AG08396 (cell line): ENCODE measurements around the gene EHMT1.
"Not testable (repeated sequence)": the region's sequence is repeated elsewhere in the genome, so short reads cannot be mapped to it uniquely, and the experiment has no call there.

Source experiments
- DNase-seq: peaks from one replicate; pipeline ENCODE4 v3.0.0; 2012; ENCODE audit warnings: low spot score, mixed read lengths

Gene EHMT1

DNA sequence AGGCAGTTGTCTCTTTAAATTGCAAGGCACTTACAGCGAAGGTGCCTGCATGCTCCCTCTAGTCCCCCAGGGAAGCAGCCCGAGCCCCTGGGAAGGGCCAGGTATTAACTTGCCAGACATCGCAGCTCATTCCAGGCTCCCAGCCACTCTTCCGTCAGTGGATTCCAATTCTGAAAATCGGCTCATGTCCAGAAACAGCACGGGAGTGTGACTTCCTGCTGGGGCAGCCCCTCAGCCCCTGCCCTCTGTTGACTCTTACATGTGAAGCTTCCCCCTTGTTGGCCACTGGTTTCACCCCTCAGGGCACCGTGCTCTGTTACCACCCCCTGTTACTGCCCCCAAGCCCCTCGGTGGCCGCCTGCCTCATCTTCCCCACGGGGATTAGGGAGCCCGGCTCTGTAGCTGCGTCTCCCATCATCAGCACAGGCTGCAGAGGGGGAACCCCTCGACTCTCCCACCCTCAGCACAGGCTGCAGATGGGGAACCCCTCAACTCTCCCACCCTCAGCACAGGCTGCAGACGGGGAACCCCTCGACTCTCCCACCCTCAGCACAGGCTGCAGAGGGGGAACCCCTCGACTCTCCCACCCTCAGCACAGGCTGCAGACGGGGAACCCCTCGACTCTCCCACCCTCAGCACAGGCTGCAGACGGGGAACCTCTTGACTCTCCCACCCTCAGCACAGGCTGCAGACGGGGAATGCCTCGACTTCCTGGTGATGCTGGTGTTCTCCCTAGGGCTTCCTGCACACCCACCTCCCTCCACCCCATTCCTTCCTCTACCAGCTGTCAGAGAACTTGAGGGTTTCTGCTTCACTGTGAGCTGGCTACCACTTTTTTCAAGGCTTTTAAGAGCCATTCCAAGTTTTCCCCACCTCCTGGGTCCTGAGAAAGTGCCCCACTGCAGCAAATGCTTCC lies 247.7 kb downstream of the EHMT1 start:
- no peak for DNase-seq

DNA sequence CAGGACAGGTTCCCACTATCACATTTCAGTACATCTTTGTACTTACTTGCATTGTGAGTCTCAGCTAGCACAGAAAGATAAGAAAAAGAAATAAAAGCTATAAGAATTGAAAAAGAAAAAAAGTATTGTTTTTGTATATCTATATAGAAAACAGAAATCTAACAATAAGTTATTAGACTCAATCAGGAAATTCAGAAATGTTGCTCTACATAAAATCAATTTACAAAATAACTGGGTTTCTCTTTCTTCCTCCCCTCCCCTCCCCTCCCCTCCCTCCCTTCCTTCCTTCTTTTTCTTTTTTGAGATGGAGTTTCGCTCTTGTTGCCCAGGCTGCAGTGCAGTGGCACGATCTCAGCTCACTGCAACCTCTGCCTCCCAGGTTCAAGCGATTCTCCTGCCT lies 251.6 kb downstream of the EHMT1 start:
- DNase-seq = no peak

DNA sequence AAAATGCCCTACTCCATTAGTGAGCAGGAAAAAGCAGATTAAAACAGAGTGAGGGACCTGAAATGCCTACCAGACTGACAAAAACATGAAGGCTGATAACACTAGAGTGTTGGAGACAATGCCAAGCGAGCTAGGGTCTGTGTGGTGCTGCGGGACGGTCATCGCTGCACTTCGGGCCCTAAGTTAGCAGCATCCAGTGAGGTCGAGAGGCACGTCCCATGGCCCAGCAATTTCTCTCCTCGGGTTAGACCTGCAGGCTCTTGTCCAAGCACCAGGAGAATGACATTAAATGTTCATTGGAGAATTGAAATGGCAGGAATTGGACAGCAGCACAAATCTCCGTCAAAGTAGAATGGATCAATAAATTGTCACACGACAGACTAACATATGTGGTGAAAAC lies 253.5 kb downstream of the EHMT1 start:
- no peak for DNase-seq

DNA sequence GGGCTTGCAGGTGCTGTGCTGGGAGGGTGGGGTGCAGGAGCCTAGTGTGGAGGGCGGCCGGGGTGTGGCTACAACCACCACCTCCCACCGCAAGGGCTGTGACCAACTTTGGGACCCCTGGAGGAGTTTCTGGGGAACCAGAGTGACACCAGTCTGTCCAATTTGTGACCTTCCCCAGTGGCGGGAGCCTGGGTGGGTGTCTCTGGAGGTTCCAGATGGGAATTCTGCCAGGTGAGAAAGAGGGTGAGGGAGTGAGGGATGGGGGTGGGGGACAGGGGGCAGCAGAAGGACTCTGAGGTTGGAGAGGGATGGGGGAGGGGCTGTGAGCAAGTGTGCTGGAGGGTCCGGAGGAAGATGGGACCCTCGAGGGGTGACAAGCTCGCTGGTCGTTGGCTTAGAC lies 254.6 kb downstream of the EHMT1 start:
- no peak for DNase-seq

DNA sequence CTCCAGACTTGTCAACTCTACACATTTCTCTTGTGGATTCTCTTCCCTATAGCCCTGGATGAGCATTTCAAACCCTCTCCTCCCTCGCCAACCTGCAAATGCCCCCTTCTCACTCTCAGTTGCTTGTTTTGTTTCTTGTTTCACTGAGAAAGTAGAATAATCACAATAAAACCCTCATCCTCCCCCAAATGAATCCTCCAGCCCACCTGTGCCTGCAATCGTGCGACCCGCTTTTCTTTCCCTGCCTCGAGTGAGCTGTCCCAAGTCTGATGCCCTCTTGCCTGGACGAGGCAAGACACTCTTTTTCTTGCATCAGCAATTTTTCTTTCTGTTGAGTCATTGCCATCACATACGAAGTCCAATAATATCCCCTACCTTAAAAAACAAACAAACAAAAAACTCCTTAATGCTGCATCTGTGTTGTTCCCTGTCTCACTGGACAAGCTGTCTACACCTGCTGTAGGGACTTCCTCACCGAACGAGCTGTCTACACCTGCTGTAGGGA lies 255.1 kb downstream of the EHMT1 start:
- no peak for DNase-seq

DNA sequence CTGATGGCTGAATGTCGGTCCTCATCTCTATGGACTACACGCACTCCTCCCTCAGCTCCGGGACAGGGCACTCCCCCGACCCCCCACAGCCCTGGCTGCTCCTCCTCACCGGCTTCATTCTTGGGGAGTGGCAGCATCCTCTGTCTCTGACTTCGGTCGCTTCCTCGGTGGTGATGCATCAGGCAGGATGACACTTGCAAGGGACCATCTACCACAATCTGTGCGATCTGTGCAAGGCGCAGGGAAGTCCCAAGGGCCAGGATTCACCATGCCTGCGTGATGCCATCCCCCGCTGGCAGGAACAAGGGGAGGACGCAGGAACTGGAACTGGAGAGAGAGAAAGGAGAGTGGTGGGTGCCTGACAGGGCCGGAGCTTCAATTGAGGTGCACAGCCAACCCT lies 256.5 kb downstream of the EHMT1 start:
- no peak for DNase-seq

DNA sequence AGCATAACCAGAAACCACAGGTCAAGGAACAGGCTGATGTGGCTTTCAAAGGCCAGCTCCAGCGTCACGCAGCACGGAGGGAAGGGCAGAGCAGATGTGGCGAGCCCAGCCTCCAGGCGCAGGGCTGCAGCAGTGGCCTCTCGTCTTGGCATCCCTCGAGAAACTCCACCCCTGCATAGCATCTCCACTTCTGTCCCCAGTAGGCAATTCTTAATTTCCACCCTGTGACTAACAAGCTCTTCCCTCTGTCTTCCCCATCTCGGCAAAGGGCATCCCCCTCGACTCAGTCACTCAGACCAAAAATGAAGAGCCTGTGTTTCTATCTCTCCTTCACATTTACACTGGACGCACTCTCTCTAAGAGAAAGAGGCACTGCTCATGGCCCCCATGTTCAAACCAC lies 257.0 kb downstream of the EHMT1 start:
- DNase-seq = no peak

DNA sequence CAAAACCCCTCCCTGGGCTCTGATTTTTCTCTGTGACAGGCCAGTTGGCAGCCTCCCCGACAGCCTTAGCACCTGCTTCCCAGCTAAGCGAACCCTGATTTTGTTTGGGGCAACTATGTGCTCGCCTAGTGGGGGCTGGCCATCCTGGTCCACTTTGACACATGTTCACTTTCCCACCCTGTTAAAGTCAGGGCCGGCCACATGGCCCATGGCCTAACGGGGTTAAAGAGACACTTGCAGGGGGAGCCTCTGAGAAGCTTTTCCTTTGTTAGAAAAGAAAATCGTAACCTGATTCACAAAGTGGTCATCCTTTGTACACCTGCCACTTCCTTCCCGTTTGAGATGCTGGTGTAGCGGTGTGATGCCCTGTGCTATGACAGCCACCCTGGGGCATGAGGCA lies 257.5 kb downstream of the EHMT1 start:
- DNase-seq = no peak

DNA sequence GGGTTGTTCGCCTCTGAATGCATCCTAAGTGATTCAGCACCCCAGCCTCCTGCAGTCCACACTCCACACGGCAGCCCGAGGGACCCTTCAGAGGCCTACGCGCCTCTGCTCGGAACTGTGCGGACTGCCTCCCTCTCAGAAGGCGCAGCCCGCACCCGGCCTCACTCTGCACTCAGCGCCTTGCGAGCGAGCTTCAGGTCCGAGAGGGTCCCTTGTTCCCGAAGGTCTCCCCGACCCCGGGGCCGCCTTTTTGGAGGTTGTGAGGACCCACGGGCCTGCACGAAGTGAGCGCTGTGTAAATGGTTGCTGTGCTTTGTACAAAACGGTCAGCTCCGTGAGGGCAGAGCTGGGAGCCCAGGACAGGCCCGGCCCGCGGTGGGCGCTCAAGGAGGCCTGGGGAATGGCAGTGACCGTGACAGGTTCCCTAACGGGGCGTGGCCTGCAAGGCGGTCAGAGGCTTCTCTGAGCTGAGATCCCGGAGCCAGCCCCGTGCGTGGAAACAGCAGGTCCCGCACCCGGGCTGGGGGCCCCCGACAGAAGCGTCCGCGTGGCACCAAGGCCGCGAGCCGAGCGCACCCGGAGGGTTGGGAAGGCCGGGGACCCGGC lies 258.1 kb downstream of the EHMT1 start:
- DNase-seq = no peak

DNA sequence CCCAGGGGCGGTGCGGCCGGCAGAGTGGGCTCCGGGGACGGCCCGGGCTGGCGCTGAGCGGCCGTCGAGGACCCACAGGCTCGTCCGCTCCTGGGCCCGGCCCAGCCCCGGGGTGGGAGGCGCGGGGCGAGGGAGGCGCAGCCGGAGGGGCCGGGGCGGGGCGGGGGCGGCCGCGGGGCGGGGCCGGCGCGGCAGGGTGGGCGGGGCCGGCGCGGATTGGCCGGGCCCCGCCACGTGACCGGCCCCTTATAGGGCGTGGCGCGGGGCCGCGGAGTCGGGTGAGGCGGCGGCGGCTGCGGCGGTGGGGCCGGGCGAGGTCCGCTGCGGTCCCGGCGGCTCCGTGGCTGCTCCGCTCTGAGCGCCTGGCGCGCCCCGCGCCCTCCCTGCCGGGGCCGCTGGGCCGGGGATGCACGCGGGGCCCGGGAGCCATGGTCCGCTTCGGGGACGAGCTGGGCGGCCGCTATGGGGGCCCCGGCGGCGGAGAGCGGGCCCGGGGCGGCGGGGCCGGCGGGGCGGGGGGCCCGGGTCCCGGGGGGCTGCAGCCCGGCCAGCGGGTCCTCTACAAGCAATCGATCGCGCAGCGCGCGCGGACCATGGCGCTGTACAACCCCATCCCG lies 258.8 kb downstream of the EHMT1 start, which contains the start of gene CACNA1B:
TSS of gene CACNA1B (plus strand) at position 277 of the 617 bp plus-strand sequence. CDS start at position 429, 152 bp downstream.
- DNase-seq = not testable (repeated sequence)

DNA sequence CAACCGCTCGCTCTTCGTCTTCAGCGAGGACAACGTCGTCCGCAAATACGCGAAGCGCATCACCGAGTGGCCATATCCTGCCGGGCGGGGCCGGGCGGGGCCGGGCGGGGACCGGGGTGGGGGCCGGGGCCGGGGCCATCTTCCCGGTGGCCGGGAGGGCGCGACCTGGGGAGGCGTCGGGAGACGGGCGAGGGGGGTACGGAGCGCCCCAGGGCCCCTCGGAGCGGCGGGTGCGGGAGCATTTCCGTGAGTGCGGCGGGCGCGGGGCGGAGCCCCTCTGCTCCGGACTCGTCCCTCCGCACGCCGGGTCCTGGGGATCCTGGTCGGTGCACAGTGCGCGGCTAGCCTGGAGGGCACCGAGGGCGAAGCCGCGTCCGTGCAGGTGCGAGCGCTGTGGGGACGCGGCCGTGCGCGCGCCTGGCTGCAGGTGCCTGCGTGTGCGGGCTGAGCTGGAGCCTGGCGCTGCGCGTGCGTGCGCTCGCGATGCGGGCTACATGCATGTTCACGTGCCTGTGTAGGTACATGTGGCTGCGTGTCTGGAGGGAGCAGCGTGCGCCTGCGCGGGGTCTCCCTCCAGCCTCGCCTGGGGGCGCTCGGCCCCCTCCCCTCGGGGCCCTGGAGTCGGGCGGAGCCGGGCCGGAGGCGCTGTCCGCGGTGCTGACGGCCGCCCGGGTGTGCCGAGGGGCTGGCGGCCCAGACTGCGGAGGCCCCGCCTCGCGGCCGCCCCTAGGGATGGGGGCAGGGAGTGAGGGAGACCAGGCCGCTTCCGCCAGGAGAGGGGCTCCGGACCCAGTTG lies 259.5 kb downstream of the EHMT1 start:
- DNase-seq = peak; percentile 43

DNA sequence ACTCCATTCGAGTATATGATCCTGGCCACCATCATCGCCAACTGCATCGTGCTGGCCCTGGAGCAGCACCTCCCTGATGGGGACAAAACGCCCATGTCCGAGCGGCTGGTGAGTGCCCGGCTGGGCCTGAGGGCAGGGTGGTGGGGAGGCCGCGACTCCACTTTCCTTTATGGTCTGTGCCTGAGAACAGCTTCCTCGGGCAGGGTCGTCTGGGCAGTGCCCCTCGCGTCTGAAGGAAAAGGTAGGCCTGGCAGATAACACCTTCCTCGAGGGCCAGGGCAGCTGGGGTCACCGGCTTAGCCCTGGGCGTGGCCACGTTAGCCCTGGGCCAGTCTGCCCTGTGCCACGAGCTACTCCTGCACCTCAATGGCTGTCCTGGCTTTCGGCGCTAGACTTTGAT lies 260.2 kb downstream of the EHMT1 start:
- DNase-seq = no peak

DNA sequence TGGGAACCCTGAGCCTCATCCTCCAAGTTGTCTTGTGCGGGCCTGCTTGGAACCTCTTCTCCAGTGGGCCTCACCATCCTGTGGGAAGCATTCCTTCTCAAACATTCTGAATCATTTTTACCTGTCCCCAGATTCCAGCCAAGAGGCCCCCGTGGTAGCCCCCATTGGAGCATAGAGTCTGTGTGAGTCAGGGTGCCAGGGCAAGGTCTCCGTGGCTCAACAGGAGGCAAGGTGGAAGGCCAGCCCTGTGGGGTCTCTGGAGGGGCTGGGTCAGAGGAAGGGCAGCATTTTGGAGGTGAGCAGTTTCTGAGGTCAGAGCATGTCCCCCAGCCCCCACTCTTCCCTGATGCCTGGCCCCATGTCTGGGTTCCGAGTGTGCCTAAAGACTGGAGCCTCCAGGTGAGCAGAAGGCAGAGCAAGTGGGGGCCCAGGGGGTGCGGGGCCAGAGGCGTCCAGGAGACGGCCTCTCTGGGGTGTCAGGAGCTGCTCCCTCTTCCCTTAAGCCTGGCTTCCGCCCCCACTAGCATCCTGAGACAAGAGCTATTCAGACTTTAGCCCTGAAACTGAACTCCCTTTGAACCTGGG lies 260.9 kb downstream of the EHMT1 start:
- DNase-seq = no peak

DNA sequence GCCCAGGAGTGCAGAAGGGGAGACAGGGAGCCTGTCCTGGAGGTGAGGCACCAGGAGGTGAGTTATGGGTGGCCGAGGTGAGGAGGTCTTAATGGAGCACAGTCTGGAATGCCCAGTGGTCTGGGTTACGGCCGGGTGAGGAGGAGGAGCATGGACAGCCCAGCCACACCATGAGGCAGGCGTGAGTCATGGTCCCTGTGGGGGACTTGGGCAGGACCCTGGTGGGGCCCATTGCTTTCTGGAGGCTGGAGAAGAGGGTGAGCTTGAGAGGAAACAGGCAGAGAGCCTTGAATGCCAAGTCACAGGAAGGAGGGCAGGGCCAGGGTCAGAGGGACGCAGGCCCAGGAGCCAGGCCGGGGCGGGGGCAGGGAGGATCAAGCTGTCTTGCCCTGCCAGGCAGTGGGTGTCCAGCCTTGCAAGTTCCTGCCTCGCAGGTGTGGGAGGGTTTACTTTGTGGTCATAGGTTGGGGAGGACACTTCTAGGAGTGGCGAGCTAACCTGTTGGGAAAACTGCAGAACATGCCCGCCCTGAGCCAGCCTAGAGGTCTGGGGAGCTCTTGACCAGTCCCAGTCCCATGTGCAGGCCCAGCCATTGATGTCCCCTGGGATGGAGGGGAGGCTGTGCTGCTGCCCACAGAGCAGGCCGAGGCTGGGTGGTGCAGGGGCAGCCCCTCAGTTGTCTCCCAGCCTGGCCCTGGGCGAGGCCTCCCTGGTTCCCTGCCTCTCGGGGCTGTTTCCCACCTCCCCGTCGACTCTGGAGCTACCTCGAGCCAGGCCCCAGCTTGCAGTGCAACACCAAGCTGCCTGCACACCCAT lies 261.6 kb downstream of the EHMT1 start:
- no peak for DNase-seq

DNA sequence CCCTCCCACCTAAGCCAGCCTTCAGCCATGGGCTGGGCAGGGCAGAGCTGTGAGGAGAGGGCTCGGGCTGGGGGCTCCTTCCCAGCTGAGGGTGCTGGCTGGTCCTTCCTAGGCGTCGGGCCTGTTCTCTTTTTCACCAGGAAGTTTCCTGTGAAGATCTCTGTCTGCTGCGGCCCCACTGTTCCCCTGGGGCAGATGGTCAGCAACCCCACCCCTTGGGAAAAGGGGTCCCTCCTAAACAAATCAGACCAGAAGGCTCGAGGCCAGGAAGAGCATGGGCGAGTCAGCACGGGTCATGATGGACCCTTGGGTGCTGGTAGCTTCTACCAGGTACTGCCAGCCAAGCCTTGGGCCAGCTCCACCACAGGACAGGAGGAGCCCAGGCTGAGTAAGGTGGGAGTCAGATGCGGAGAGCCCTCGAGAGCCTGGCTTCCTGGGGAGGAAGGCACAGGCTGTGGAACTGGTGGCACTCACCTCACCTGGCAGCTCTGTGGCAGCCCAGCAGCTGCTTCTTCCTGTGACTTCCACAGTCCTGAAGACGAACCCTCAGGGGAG lies 262.2 kb downstream of the EHMT1 start:
- no peak for DNase-seq

DNA sequence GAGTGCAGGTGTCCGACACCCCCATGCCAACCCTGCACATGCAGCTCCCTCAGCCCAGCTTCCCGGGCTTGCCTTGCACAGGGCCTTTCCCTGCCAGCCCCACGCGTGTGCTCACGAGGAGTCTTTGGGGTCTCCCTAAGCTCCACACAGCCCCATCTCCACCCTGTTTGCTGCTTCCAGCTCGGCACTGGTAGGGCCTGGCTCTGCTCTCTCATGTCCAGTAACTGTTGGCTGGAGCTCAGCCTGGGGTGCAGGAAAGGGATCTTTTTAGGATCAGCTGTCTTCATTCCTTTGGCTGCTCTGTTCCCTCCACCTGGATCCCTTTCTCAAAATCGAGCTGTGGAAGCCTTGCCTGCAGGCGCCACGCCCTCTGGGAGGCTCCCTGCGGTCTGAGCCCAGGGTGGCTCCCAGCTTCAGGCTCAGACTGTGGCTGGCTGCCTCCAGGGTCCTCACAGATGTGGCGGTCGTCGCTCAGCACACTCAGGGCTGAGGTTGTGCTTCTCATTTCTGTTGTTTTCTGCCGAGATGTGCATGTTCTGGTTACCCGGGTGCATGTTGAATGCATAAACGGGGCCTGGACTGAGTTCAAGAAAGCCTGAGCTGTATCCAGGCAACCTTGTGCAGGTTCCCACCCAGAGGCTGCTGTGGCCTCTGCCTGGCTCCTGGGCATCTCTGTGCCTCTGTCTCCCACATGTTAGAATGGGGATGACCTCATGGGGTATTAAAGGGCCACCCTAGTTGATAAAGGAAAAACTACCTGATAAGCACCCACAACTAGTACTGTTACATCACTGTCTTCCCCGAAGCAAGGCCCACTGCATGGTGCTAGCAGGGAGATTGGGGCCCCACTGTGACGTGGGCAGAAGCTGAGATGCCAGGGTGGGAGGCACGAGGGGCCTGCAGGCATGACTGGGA lies 263.0 kb downstream of the EHMT1 start:
- DNase-seq = no peak

DNA sequence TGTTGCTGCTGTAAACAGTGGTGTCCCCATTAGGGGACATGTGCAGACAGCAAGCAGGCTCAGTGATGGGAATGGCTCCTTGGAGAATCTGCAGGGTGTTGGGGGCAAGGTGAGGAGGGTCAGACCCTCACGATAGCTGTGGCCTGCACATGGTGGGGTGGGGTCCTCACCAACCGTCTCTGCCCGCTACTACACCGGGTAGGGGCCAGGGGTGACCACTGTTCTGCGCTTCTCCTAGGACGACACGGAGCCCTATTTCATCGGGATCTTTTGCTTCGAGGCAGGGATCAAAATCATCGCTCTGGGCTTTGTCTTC lies 263.7 kb downstream of the EHMT1 start:
- DNase-seq = no peak

DNA sequence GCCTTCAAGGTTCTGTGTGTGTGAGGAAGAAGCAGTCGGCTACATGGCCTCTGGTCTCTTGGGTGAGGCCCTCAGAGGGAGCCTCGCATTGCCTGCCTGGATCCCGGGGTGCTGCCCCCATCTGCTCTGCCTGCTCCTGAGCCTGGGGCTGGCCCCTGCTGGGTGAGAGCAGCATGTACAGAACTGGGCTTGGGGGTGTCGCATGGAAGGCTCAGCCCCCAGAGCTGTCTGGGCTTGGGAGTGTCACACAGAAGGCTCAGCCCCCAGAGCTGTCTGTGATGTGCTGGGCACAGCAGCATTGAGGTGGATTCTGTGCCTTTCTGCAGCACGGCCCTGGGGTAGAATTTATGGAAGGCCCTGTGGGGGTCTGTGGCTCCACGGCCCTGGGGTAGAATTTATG lies 265.2 kb downstream of the EHMT1 start:
- not testable (repeated sequence) for DNase-seq

DNA sequence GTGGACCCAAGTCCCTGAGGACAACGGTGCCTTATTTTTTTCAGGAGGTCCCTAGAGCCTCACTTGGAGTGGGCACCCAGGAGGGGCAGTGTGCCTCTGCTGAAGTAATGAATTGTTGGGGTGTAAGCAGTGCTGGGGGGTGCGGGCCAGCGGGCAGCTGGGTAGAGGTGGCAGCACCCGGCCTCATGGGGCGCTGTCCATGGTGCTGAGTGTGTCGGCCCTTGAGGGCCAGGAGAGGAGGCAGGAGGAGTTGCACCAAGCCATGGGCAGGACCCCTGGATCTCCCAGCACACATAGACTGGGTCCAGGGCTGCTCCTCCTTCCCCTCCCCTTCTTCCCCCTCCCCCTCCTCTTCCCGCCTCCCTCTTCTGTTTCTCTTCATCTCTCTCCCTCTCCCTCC lies 265.7 kb downstream of the EHMT1 start:
- DNase-seq = not testable (repeated sequence)
